ENCODE data around the gene NCKIPSD.
A peak's percentile ranks its signal among the peaks of the same experiment; 100 is the strongest.

NCKIPSD gene

GRCh38 chr3:48687220-48687678 is 1.5 kb upstream of the NCKIPSD start:
- TF ChIP-seq MYC (IDR thresholded peaks at IDR 0.05; ENCODE audit: low read depth, low read length) (no peak), POLR2A (IDR thresholded peaks at IDR 0.05; ENCODE audit: extremely low read depth, insufficient read length) (no peak), MAX (IDR thresholded peaks at IDR 0.05; ENCODE audit: low read depth, low read length) (no peak), CTCF (IDR thresholded peaks at IDR 0.05; ENCODE audit: low read depth, low read length) (no peak)
- DNase-seq (ENCODE audit: low read depth): no peak
- H3K4me3 ChIP-seq (ENCODE audit: low read depth, low read length): no peak overlapping the region

GRCh38 chr3:48686538-48687219 is 964 bp upstream of the NCKIPSD start:
- no peak overlapping the region for H3K4me3 ChIP-seq (ENCODE audit: low read depth, low read length)
- TF ChIP-seq MYC (IDR thresholded peaks at IDR 0.05; ENCODE audit: low read depth, low read length): no peak
- no peak for TF ChIP-seq POLR2A (IDR thresholded peaks at IDR 0.05; ENCODE audit: extremely low read depth, insufficient read length)
- no peak for TF ChIP-seq MAX (IDR thresholded peaks at IDR 0.05; ENCODE audit: low read depth, low read length)
- TF ChIP-seq CTCF (IDR thresholded peaks at IDR 0.05; ENCODE audit: low read depth, low read length): no peak

GRCh38 chr3:48685293-48685602 is 467 bp downstream of the NCKIPSD start:
- peak overlapping the region; percentile 79 for H3K4me3 ChIP-seq (ENCODE audit: low read depth, low read length)
- no peak for DNase-seq (ENCODE audit: low read depth)
- TF ChIP-seq MYC (IDR thresholded peaks at IDR 0.05; ENCODE audit: low read depth, low read length) (no peak), MAX (IDR thresholded peaks at IDR 0.05; ENCODE audit: low read depth, low read length) (no peak), CTCF (IDR thresholded peaks at IDR 0.05; ENCODE audit: low read depth, low read length) (no peak), POLR2A (IDR thresholded peaks at IDR 0.05; ENCODE audit: extremely low read depth, insufficient read length) (no peak)

More at GRCh38 chr3:48686538-48687219, 964 bp upstream of the NCKIPSD start:
- DNase-seq (ENCODE audit: low read depth): no peak

- peak; percentile 63 for DNase-seq (ENCODE audit: low read depth)
- TF ChIP-seq MAX (IDR thresholded peaks at IDR 0.05; ENCODE audit: low read depth, low read length) (no peak), MYC (IDR thresholded peaks at IDR 0.05; ENCODE audit: low read depth, low read length) (no peak), POLR2A (IDR thresholded peaks at IDR 0.05; ENCODE audit: extremely low read depth, insufficient read length) (no peak), CTCF (IDR thresholded peaks at IDR 0.05; ENCODE audit: low read depth, low read length) (no peak)
- H3K4me3 ChIP-seq (ENCODE audit: low read depth, low read length): peak overlapping the region; percentile 79
These were observed 1.1 kb downstream of the NCKIPSD start for GRCh38 chr3:48684480-48685143.

GRCh38 chr3:48684054-48684349 is 1.7 kb downstream of the NCKIPSD start:
- TF ChIP-seq MYC (IDR thresholded peaks at IDR 0.05; ENCODE audit: low read depth, low read length) (no peak), CTCF (IDR thresholded peaks at IDR 0.05; ENCODE audit: low read depth, low read length) (no peak), MAX (IDR thresholded peaks at IDR 0.05; ENCODE audit: low read depth, low read length) (no peak), POLR2A (IDR thresholded peaks at IDR 0.05; ENCODE audit: extremely low read depth, insufficient read length) (no peak)
- no peak for DNase-seq (ENCODE audit: low read depth)
- H3K4me3 ChIP-seq (ENCODE audit: low read depth, low read length): peak overlapping the region; percentile 79
